HL-60 (cell line): ENCODE measurements around the gene IFIT3.

Experiments
- GABPA ChIP-seq: IDR thresholded peaks from 2 replicates; pipeline ENCODE4 v1.6.1; 2012; ENCODE audit warnings: low read depth
- POLR2AphosphoS5 ChIP-seq: IDR thresholded peaks from 2 replicates; pipeline ENCODE4 v1.6.1; 2012; ENCODE audit warnings: low read depth
- SPI1 ChIP-seq: IDR thresholded peaks from 2 replicates; pipeline ENCODE4 v1.6.1; 2012; ENCODE audit warnings: low read depth, mild to moderate bottlenecking, borderline replicate concordance
- TF ChIP-seq, protein P1 (sequence below): IDR thresholded peaks from one replicate; pipeline ENCODE4 v1.5.1; 2011; ENCODE audit warnings: low read length, control low read depth, inconsistent platforms; ENCODE audit not compliant: insufficient read depth
- TF ChIP-seq, protein P2 (sequence below): IDR thresholded peaks from 2 replicates; pipeline ENCODE4 v1.6.1; 2012; ENCODE audit warnings: low read depth; ENCODE audit not compliant: insufficient replicate concordance

DNA sequence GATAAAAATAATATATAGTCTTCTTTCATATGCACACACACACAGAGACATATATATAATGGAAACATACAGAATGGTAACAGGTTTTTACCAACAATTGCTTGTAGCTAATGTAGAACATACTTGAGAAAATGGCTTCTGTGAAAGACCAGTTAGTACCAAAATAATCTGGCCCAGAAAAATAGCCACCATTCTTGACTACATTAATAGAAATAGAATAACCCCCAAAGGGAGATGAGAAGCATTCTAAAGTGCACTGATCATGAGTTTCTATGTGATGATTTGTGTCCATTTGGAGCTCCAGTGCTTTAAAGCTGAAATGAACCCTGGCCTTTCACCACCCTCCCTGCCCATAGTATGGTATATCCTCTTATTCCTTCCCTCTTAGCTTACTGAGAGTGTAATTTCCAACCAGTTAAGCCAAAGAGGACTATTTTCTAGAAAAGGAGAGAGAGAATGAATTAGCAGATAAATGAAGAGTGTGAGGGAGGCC is 48.9 kb upstream of the IFIT3 start:
- TF ChIP-seq, protein P1, sequence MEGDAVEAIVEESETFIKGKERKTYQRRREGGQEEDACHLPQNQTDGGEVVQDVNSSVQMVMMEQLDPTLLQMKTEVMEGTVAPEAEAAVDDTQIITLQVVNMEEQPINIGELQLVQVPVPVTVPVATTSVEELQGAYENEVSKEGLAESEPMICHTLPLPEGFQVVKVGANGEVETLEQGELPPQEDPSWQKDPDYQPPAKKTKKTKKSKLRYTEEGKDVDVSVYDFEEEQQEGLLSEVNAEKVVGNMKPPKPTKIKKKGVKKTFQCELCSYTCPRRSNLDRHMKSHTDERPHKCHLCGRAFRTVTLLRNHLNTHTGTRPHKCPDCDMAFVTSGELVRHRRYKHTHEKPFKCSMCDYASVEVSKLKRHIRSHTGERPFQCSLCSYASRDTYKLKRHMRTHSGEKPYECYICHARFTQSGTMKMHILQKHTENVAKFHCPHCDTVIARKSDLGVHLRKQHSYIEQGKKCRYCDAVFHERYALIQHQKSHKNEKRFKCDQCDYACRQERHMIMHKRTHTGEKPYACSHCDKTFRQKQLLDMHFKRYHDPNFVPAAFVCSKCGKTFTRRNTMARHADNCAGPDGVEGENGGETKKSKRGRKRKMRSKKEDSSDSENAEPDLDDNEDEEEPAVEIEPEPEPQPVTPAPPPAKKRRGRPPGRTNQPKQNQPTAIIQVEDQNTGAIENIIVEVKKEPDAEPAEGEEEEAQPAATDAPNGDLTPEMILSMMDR = no peak
- TF ChIP-seq POLR2AphosphoS5 (no peak), GABPA (no peak), SPI1 (no peak)
- TF ChIP-seq, protein P2, sequence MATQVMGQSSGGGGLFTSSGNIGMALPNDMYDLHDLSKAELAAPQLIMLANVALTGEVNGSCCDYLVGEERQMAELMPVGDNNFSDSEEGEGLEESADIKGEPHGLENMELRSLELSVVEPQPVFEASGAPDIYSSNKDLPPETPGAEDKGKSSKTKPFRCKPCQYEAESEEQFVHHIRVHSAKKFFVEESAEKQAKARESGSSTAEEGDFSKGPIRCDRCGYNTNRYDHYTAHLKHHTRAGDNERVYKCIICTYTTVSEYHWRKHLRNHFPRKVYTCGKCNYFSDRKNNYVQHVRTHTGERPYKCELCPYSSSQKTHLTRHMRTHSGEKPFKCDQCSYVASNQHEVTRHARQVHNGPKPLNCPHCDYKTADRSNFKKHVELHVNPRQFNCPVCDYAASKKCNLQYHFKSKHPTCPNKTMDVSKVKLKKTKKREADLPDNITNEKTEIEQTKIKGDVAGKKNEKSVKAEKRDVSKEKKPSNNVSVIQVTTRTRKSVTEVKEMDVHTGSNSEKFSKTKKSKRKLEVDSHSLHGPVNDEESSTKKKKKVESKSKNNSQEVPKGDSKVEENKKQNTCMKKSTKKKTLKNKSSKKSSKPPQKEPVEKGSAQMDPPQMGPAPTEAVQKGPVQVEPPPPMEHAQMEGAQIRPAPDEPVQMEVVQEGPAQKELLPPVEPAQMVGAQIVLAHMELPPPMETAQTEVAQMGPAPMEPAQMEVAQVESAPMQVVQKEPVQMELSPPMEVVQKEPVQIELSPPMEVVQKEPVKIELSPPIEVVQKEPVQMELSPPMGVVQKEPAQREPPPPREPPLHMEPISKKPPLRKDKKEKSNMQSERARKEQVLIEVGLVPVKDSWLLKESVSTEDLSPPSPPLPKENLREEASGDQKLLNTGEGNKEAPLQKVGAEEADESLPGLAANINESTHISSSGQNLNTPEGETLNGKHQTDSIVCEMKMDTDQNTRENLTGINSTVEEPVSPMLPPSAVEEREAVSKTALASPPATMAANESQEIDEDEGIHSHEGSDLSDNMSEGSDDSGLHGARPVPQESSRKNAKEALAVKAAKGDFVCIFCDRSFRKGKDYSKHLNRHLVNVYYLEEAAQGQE = no peak
